ENCODE results near the gene HOXB9.

Gene HOXB9

GRCh38 chr17:48626245-48627117 lies at the start of gene HOXB9:
HOXB9 (minus strand) TSS chr17:48626358; CDS start chr17:48626269, 89 bp downstream.
- DNase-seq, result no peak

- DNase-seq, result no peak
Observed at GRCh38 chr17:48672340-48672739, 46.2 kb upstream of the HOXB9 start.

GRCh38 chr17:48671697-48672171 lies 45.6 kb upstream of the HOXB9 start:
- no peak for DNase-seq

GRCh38 chr17:48663134-48663924 lies 37.2 kb upstream of the HOXB9 start:
- DNase-seq, result no peak

- no peak for DNase-seq
Observed at GRCh38 chr17:48655913-48656312, 29.8 kb upstream of the HOXB9 start.

- DNase-seq, result no peak
Observed at GRCh38 chr17:48649741-48650140, 23.6 kb upstream of the HOXB9 start.

GRCh38 chr17:48647963-48648245 lies 21.7 kb upstream of the HOXB9 start:
- no peak for DNase-seq

- DNase-seq, result no peak
Observed at GRCh38 chr17:48647103-48647962, 21.2 kb upstream of the HOXB9 start.

GRCh38 chr17:48646183-48647102 lies 20.3 kb upstream of the HOXB9 start:
- DNase-seq, result no peak

GRCh38 chr17:48645639-48646182 lies 19.6 kb upstream of the HOXB9 start:
- DNase-seq, result no peak

GRCh38 chr17:48644910-48645557 lies 18.9 kb upstream of the HOXB9 start:
- DNase-seq, result no peak

GRCh38 chr17:48644159-48644558 lies 18.0 kb upstream of the HOXB9 start:
- no peak for DNase-seq

GRCh38 chr17:48643697-48644012 lies 17.5 kb upstream of the HOXB9 start:
- no peak for DNase-seq

GRCh38 chr17:48642843-48643696 lies 16.9 kb upstream of the HOXB9 start:
- DNase-seq, result no peak

GRCh38 chr17:48642059-48642842 lies 16.1 kb upstream of the HOXB9 start:
- DNase-seq, result no peak

- no peak for DNase-seq
Observed at GRCh38 chr17:48641541-48642058, 15.4 kb upstream of the HOXB9 start.

- DNase-seq, result no peak
Observed at GRCh38 chr17:48640858-48641180, 14.7 kb upstream of the HOXB9 start.

GRCh38 chr17:48639982-48640857 lies 14.1 kb upstream of the HOXB9 start:
- no peak for DNase-seq
